HPDE6-E6E7 (cell line): ENCODE measurements around the gene AFM.
"Not testable (repeated sequence)": the region's sequence is repeated elsewhere in the genome, so short reads cannot be mapped to it uniquely, and the experiment has no call there.

Source experiments
- DNase-seq: peaks from one replicate; pipeline ENCODE4 v3.0.0; 2011; ENCODE audit warnings: missing footprints; ENCODE audit errors: extremely low spot score

AFM gene

GRCh38 chr4:73505567-73505966, 24.0 kb downstream of the AFM start:
- no peak for DNase-seq

GRCh38 chr4:73507541-73507940, 26.0 kb downstream of the AFM start:
- no peak for DNase-seq

GRCh38 chr4:73508651-73509050, 27.1 kb downstream of the AFM start:
- no peak for DNase-seq

GRCh38 chr4:73518340-73518739, 36.8 kb downstream of the AFM start:
- no peak for DNase-seq

GRCh38 chr4:73520821-73521220, 39.3 kb downstream of the AFM start:
- DNase-seq: no peak

GRCh38 chr4:73523126-73523525, 41.6 kb downstream of the AFM start:
- DNase-seq: no peak

GRCh38 chr4:73525611-73526010, 44.1 kb downstream of the AFM start:
- no peak for DNase-seq

- DNase-seq: no peak
Measured at GRCh38 chr4:73527196-73527595, 45.7 kb downstream of the AFM start.

- no peak for DNase-seq
Measured at GRCh38 chr4:73528171-73528570, 46.6 kb downstream of the AFM start.

GRCh38 chr4:73533515-73534422, 52.2 kb downstream of the AFM start:
- DNase-seq: no peak

GRCh38 chr4:73538162-73538561, 56.6 kb downstream of the AFM start:
- DNase-seq: no peak

GRCh38 chr4:73539386-73539785, 57.8 kb downstream of the AFM start:
- DNase-seq: no peak

GRCh38 chr4:73540826-73541225, 59.3 kb downstream of the AFM start:
- DNase-seq: no peak

GRCh38 chr4:73541251-73541650, 59.7 kb downstream of the AFM start:
- no peak for DNase-seq

GRCh38 chr4:73544620-73545019, 63.1 kb downstream of the AFM start:
- DNase-seq: no peak

GRCh38 chr4:73550865-73551264, 69.3 kb downstream of the AFM start:
- DNase-seq: not testable (repeated sequence)
